MCF 10A (cell line): Measurements from ENCODE around the gene GLIS1. TPM values are rescaled to one million over a fixed set of nuclear protein-coding genes. Genes with fewer than 3 reads are reported as not detected.

Experiments
- BruUV-seq: library from RNA; stranded (reverse); fragments of 400-500 nt; replicated peaks from 2 replicates; lab custom pipeline; 2021; lab: Mats Ljungman, UMichigan
- CTCF ChIA-PET: fragments of 300-600 bp; sonication (Branson Sonifier 250); formaldehyde crosslinking; extraction: SDS; loops from one replicate; lab custom pipeline; 2021; ENCODE audit warnings: antibody characterized with exemption, inconsistent platforms; lab: Yijun Ruan, JAX
- POLR2A ChIA-PET: fragments of 300-600, 350-650 bp; sonication (Branson Sonifier 250); formaldehyde crosslinking; extraction: SDS; loops from one replicate; lab custom pipeline; 2020; ENCODE audit warnings: antibody characterized with exemption, inconsistent platforms; lab: Yijun Ruan, JAX
- DNase-seq: peaks from one replicate; pipeline ENCODE4 v3.0.0-alpha.2; 2018; ENCODE audit not compliant: unreplicated experiment
- H3K27ac Mint-ChIP-seq: one replicate; pipeline ENCODE4 v1.8.0; 2022; ENCODE audit warnings: mild to moderate bottlenecking, low read depth, mixed read lengths; ENCODE audit not compliant: unreplicated experiment
- H3K27me3 Mint-ChIP-seq: one replicate; pipeline ENCODE4 v1.8.0; 2022; ENCODE audit warnings: mixed read lengths; ENCODE audit not compliant: insufficient read depth, unreplicated experiment
- H3K36me3 Mint-ChIP-seq: one replicate; pipeline ENCODE4 v1.8.0; 2022; ENCODE audit warnings: mild to moderate bottlenecking, moderate library complexity, mixed read lengths; ENCODE audit not compliant: insufficient read depth, unreplicated experiment
- H3K4me1 Mint-ChIP-seq: one replicate; pipeline ENCODE4 v1.8.0; 2022; ENCODE audit warnings: mixed read lengths; ENCODE audit not compliant: insufficient read depth, unreplicated experiment
- H3K4me3 Mint-ChIP-seq: one replicate; pipeline ENCODE4 v1.8.0; 2022; ENCODE audit warnings: mild to moderate bottlenecking, moderate library complexity, mixed read lengths; ENCODE audit not compliant: unreplicated experiment
- H3K9me3 Mint-ChIP-seq: one replicate; pipeline ENCODE4 v1.8.0; 2022; ENCODE audit warnings: mixed read lengths; ENCODE audit not compliant: unreplicated experiment
- CTCF ChIP-seq: fragments of 200-600 bp; IDR thresholded peaks from one replicate; pipeline ENCODE4 v1.8.0; 2022; ENCODE audit warnings: antibody characterized with exemption, mild to moderate bottlenecking; ENCODE audit not compliant: unreplicated experiment
- intact Hi-C: fragments of 100-400 bp; cut with micrococcal nuclease; formaldehyde crosslinking; loops from 2 replicates; pipeline ENCODE4 v1.14.1; 2022
- total RNA-seq: library from RNA; stranded (reverse); gene quantifications from 2 replicates; pipeline ENCODE4 v1.2.3, GENCODE V29; 2022

Gene GLIS1
- total RNA-seq, 1 experiment from 2014 or later: 0.93 TPM

GRCh38 chr1:53642607-53643006 lies 96.4 kb downstream of the GLIS1 start:
- ChIA-PET POLR2A (no interaction called here), CTCF (interaction anchor here (0.8 kb wide), 1 partner anchor 112 kb away, joined by 3 read pairs; no protein-coding TSS in a partner anchor)
- peaks cover 6% of the 10 kb centered on the region for H3K36me3 Mint-ChIP-seq
- H3K4me1 Mint-ChIP-seq: no peaks in the 10 kb centered on the region
- no peak for DNase-seq
- H3K27ac Mint-ChIP-seq: no peak overlapping the region
- H3K27me3 Mint-ChIP-seq: peaks cover 16% of the 10 kb centered on the region
- BruUV-seq: no TSS peak
- H3K9me3 Mint-ChIP-seq: no peaks in the 10 kb centered on the region
- intact Hi-C loops: no loop called here
- TF ChIP-seq CTCF: no peak
- no peak overlapping the region for H3K4me3 Mint-ChIP-seq

- no peak for DNase-seq
- no peaks in the 10 kb centered on the region for H3K9me3 Mint-ChIP-seq
- intact Hi-C loops: no loop called here
- H3K36me3 Mint-ChIP-seq: peaks cover 6% of the 10 kb centered on the region
- POLR2A ChIA-PET: no interaction called here
- H3K4me3 Mint-ChIP-seq: no peak overlapping the region
- H3K27ac Mint-ChIP-seq: no peak overlapping the region
- no TSS peak for BruUV-seq
- TF ChIP-seq CTCF: no peak
- CTCF ChIA-PET: interaction anchor here (0.7 to 0.8 kb wide), 2 partner anchors 112 to 242 kb away, joined by 3 read pairs; no protein-coding TSS in a partner anchor
- peaks cover 11% of the 10 kb centered on the region for H3K27me3 Mint-ChIP-seq
- H3K4me1 Mint-ChIP-seq: no peaks in the 10 kb centered on the region
Observed at GRCh38 chr1:53642215-53642555, 96.8 kb downstream of the GLIS1 start.

- no peak for TF ChIP-seq CTCF
- Mint-ChIP-seq H3K4me3 (no peak overlapping the region), H3K9me3 (no peaks in the 10 kb centered on the region), H3K36me3 (peaks cover 6% of the 10 kb centered on the region), H3K27ac (no peak overlapping the region), H3K4me1 (no peaks in the 10 kb centered on the region), H3K27me3 (peaks cover 6% of the 10 kb centered on the region)
- ChIA-PET POLR2A (no interaction called here), CTCF (interaction anchor here (0.7 to 0.8 kb wide), 2 partner anchors 113 to 243 kb away, joined by 3 read pairs; no protein-coding TSS in a partner anchor)
- intact Hi-C loops: no loop called here
- no peak for DNase-seq
- no TSS peak for BruUV-seq
Observed at GRCh38 chr1:53641481-53642214, 97.3 kb downstream of the GLIS1 start.

- no peak overlapping the region for H3K27ac Mint-ChIP-seq
- CTCF ChIA-PET: interaction anchor here (0.6 kb wide), 1 partner anchor 36 kb away, joined by 3 read pairs; no protein-coding TSS in a partner anchor
- no peak for DNase-seq
- H3K9me3 Mint-ChIP-seq: no peaks in the 10 kb centered on the region
- no peak overlapping the region for H3K4me3 Mint-ChIP-seq
- no peaks in the 10 kb centered on the region for H3K27me3 Mint-ChIP-seq
- no peaks in the 10 kb centered on the region for H3K4me1 Mint-ChIP-seq
- no peak for TF ChIP-seq CTCF
- POLR2A ChIA-PET: no interaction called here
- intact Hi-C loops: no loop called here
- H3K36me3 Mint-ChIP-seq: peaks cover 6% of the 10 kb centered on the region
- no TSS peak for BruUV-seq
Observed at GRCh38 chr1:53640701-53641075, 98.3 kb downstream of the GLIS1 start.
